GM19395 (cell line): ENCODE results near the gene DIAPH2.

Source experiments
- ATAC-seq: cut with Tn5 transposase; IDR thresholded peaks from one replicate; pipeline ENCODE4 v1.9.1; 2021; ENCODE audit warnings: mild to moderate bottlenecking, moderate library complexity; ENCODE audit not compliant: unreplicated experiment

Gene DIAPH2

GRCh38 chrX:97529536-97530200 lies 845.0 kb downstream of the DIAPH2 start:
- ATAC-seq, result no peak

- ATAC-seq, result no peak
Observed at GRCh38 chrX:97531825-97532224, 847.2 kb downstream of the DIAPH2 start.

DNA sequence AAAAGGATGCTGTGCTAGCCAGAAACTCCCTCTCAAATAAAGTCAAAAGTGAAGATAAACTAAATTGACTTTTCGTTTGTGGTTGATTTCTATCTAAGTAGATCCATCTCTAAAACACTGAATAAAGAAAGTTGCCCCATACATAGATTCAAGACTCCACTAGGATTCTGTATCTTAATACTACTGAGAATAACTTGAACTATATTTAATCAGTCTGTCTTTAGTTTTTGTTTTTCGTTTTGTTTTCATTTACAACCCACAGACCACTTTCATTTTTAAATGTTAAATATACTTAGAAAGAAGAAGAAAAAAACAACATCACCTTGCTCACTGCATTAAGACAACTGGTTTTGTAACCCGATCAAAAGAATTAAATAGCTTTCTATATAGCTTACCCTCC lies 854.1 kb downstream of the DIAPH2 start:
- ATAC-seq, result no peak

- ATAC-seq, result no peak
Observed at GRCh38 chrX:97539970-97540519, 855.4 kb downstream of the DIAPH2 start.

GRCh38 chrX:97547877-97548578 lies 863.4 kb downstream of the DIAPH2 start:
- ATAC-seq, result no peak

DNA sequence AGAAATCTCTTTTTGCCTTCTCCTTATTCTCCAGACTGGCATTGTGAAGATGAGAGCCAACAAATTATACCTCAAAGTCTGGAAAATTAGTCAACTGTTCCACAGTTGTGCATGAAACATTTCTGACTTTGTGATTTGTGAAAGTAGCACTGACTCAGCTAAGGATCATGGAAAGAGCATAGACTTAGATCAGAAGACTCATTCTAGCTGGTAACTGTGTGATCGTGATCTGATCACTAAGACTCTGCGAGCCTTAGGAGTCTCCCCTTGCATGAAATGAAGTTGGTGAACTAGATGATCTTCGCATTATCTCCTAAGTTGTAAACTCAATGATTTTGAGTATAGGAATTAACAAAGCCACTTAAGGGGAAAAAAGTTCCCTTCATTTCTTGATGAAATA lies 867.2 kb downstream of the DIAPH2 start:
- no peak for ATAC-seq

- no peak for ATAC-seq
Observed at GRCh38 chrX:97553833-97554232, 869.2 kb downstream of the DIAPH2 start.

GRCh38 chrX:97556359-97556758 lies 871.7 kb downstream of the DIAPH2 start:
- ATAC-seq, result no peak

GRCh38 chrX:97563531-97564133 lies 879.0 kb downstream of the DIAPH2 start:
- ATAC-seq, result peak; percentile 99

GRCh38 chrX:97564496-97564895 lies 879.9 kb downstream of the DIAPH2 start:
- no peak for ATAC-seq

DNA sequence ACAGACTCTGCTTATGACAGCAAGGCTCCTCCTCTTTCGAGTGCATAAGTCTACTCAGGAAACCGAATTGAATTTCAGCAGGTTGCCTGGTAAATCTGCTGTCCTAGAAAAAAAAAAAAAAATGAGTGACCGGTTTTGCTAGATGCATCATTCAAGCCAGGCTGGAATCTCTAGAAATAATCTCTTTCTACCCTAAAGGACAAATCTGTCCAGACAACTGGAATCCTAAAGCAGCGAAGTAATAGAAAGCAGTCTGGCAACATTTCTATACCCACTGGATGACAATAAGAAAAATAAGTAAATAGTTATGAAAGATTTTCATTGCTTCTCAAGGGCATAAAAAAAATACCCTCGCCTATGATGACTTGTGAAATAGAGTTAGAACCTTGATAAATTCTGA lies 902.5 kb downstream of the DIAPH2 start:
- no peak for ATAC-seq

GRCh38 chrX:97594646-97595224 lies 910.1 kb downstream of the DIAPH2 start:
- no peak for ATAC-seq

DNA sequence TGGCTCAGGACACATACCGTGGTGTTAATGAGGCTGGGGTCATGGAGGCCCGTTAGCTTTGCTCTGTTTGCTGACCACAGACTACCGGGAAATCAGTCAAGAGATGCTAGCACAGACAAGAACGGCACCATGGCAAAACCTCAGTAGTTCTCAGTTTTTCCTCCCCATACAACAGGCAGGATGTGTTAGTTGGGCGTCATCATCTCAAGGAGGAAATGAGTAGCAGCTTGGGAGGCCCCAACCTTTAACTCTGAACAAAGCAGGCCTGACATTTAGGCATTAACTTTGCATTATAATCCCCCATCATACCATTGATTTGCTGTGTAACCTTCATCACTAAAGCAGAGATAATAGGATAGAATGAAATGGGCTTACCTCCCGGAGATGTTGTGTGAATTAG lies 913.3 kb downstream of the DIAPH2 start:
- no peak for ATAC-seq

DNA sequence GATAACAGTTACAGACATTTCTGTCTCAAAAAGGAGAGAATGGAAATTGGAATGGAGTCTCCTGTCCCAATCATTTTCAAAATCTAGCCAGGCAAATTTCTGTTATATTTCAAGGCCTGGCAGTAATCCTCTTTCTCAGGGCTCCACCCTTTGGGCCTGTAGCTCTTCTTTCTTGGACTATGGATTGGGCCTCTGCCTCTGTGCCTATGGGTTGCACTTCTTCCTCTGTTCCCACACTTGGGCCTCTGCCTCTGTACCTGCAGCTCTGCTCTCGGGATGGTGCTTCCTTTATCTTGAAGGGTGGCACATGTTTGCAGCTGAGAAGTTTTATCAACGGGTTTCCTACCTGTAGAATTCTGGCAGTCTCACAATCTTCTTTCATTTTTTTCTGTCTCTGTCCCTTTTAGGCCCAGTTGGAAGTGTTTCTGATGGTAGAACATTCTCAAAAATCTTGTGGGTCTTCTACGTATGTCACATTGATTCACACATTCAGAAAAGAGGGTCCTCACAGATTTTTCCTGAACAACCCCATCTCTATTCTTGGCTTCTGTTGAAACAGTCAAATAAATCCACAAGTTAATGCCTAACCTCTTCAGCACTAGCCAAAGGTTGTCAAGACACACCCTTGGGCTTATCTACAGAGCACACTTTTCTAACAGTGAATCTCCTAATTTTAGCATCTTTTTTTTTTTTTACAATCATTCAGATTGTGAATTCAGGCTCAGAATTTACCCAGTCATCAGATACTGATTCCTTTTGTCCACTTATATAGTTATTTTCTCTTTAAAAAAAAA lies 918.0 kb downstream of the DIAPH2 start:
- no peak for ATAC-seq

DNA sequence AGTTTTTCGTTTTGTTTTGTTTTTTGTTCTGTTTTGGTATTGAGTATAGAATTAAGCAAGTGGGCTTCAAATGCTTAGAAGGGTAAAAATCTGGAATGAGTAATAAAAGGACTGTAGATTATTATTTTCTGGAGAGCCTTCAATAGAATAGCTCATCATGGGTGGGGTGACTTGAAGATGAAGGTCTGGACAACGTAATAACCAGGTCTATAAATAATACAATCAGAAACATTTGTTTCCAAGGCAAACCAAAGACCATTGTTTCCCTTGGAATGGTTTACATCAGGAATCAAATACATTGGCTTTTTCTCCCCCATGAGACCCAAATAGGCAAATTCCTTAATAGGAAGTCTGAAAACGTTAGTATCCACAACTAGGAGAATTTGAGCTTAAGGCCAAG lies 920.6 kb downstream of the DIAPH2 start:
- ATAC-seq, result no peak

GRCh38 chrX:97609357-97609756 lies 924.7 kb downstream of the DIAPH2 start:
- ATAC-seq, result no peak

GRCh38 chrX:97609938-97610337 lies 925.3 kb downstream of the DIAPH2 start:
- ATAC-seq, result no peak

DNA sequence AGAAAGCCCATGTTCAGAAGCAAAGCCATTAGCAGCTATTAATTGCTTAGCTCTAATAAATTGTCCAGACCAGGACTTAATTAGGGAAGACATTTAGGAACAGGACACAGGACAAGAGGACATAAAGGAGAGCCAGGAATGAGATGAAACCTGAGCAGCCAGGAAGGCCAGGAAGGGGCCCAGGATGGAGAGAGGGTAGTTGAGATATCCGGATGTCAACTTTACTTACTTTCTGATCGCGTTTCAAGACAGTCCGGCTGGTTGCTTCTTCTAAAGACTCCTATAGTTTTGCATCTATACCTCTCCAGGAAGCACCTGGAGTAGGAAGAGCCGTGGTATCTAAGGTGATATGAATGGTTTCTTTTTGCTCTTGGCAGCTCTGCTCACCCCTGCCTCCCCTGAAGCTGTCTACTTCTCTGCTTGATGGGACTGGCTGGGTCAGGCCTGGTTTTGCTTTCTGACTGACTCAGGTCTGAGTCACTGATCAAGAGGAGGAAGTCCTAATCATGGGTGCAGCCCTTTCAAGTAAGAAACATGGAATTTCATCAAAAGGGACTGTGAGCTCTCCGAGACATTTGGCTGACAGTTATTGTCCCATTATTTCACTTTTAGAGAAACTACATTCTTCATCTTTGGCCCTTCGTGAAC lies 932.4 kb downstream of the DIAPH2 start:
- peak; percentile 97 for ATAC-seq

DNA sequence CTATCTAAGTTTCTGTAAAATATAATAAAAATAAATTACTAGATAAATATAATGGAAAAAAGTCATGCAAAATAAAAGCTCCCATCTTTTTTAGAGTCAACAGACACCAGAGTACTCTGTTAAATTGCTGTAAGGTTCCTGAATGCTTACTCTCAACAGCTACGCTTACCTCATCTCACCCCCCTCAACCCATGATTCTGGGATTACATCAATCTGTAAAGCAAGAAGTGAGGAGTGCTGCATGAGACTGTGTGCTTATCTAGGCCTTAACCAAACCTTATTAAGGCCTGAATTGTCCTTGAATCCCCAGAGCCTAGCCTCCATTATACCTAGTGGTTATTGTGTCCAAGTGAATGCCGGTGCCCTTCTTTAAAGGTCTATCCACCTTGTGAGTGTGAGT lies 934.9 kb downstream of the DIAPH2 start:
- no peak for ATAC-seq

- ATAC-seq, result no peak
Observed at GRCh38 chrX:97622111-97622510, 937.5 kb downstream of the DIAPH2 start.
